NCI-H1436 (cell line): ENCODE measurements around the gene AACS.

Experiments used
- DNase-seq: peaks from one replicate; lab custom pipeline; 2025; lab: John Stamatoyannopoulos, UW

Gene AACS

DNA sequence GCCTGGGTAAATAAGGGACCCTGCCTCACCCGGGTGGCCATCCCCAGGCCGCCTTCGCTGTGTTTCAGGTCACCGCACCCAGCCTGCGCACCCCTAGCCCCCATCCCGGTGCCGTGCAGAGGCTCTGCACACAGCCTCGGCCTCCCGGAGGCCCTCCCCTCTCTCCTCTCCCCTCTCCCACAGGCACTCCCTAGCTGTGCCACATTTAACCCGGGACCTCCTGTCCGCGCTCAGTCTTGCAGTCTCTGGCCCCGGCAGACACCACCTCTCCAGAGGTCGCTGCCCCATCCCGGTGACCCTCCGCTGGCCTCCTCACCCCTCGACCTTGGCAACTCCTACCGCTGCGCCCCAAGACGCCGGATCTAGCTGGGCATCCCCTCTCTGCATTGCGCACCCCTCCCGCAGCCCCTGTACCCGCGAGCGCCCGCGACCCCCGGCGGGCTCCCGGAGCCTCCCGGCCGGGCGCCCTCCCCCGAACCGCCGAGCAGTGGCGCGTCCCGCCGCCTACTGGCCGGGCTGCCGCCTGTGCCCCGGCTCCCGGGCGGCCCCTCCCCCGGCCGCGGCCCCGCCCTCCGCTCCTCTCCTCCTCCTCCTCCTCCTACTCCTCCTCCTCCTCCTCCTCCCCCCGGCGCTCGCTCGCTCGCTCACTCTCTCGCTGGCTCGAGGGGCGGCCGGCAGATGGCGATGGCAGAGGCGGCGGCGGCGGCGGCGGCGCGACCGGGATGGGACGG lies 120.7 kb downstream of the AACS start, which contains the start of gene TMEM132B:
TSS of gene TMEM132B (plus strand) at position 647 of the 731 bp plus-strand sequence.
- DNase-seq: peak; percentile 80

DNA sequence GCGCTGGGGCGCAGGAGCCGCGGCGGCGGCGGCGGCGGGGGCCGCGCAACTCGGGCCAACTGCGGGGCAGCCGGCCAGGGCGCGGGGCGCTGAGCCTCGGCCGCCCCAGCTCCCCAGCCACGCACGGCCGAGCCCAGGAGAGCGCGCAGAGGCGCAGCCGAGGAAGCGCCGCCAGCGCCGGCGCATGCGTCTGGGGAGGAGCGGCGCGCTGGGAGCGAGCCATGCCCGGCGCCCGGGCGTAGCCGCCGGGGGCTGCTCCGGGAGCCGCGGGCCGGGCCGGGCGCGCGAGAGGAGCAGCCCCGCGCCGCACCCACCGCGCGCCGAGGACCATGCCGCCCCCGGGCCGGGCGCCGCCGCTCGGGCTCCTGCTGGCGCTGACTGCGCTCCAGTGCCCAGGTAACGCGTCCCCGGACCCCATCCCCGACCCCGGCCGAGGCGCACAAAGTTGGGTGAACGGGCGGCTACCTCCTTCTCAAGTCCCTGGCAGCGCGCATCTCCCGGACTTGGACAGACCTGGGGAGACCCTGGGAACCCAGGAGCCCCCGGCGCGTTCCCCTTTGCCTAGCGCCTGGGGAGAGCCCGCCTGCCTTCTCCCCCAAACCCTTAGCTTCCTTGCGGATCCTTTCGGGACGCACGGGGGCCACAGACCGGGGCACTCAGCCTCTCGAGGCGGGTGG lies 121.4 kb downstream of the AACS start:
- peak; percentile 21 for DNase-seq

DNA sequence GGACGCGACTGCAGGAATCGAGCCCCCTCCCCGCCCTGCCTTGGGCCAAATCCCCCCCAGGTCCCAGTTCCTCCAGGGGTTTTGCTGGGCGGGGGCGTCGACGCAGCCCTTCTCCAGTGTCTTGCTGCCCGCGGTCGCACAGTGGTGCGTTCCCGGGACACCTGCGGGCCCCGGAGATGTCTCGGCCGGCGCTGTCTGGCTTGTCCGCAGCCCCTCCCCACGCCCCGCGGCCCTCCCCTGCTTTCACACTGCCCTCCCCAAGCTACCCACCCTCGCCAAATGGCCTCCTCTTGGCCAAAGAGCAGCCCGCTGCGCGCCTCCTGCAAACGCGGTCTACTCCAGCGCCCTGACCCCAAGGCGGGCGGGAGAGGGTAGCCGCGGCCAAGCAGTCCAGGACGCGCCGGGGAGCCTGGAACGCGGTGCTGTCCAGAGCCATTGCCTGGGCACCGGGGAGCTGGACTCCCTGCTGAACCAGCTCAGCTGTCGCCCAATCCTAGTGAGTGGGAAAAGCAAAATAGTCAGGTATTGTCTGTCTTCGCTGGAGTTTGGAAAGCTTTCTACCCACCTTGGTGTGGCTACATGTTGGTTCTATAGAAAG lies 122.0 kb downstream of the AACS start:
- DNase-seq: no peak

DNA sequence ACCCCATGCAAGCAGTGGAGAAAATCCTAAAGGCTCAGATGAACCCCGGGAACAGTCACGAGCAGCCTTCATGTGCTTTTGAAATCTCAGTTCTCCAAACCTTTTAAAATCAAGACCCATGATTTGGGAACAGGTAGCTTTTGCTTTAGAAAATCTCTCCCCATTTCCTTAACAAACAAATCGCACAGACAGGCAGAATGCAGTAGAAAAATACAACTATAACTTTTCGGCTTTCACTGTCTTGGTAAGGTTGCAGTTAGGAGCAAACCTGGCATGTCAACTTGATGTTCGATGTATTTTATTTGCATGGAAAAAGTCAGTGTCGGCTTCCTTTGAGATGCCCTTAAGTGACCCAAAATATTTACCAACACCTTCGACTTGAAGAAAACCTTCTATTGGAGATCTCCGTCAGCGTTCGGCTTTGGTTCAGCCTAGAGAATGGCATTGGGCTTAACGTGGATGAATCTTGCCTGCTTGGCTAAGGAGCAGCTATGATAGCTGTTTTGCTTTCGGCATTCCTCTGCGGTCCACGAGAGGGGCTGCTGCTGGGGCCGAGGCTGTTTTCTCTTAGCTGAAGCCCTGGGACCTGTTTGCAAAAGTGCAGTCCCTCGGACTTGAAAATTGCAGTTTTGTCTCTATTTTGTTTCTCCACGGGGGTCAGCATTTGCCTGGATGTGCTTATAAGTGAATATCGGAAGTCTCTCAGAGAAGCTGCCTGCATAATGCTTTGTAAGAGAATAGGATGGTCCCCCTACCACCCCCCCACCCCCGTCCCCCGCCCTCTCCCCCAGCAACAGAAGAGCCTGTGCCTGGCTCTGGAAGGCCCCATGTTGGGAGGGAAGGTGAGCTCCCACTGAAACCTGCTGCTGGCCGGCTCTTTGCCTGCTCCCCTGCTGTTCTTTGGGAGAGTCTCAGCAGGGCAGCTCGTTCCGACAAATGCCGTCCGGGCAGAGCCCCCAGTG lies 122.8 kb downstream of the AACS start:
- DNase-seq: no peak

DNA sequence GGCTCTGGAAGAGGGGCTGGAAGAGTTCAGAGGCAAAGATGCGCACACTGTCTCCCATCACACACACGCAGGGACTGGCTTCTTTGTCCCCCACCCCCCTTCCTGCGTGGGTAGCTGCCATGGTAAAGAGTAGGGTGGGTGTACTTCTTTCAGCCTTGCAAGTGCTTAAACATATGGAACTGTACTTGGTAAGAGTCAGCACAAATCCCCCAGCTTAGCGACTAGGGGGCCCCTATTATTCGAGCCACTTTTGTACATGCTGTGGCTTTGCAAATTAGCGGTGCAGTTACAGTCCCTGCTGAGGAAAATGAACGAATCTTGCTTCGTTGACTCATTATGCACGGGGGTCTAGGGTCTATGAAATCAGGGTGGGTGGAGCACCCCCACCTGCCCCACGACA lies 123.8 kb downstream of the AACS start:
- no peak for DNase-seq

DNA sequence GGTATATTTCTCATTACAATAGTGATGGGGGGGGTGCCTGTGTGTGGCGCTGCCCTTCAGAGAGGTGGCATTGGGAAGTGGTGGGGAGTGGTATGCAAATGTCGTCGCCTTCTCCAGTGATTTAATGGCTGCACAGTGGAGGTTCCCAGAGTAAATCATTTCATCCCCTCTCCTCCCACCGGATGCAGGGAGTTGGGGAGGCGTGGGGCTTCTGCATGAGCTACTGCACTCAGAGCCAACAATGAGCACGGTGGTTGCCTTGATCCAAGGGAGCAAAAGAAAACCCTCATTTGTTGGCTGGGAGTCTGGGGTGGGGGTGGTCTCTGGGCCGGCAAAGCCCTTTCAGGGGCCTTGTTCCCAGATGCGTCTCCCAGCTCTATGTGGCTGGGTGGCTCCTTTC lies 124.3 kb downstream of the AACS start:
- no peak for DNase-seq

DNA sequence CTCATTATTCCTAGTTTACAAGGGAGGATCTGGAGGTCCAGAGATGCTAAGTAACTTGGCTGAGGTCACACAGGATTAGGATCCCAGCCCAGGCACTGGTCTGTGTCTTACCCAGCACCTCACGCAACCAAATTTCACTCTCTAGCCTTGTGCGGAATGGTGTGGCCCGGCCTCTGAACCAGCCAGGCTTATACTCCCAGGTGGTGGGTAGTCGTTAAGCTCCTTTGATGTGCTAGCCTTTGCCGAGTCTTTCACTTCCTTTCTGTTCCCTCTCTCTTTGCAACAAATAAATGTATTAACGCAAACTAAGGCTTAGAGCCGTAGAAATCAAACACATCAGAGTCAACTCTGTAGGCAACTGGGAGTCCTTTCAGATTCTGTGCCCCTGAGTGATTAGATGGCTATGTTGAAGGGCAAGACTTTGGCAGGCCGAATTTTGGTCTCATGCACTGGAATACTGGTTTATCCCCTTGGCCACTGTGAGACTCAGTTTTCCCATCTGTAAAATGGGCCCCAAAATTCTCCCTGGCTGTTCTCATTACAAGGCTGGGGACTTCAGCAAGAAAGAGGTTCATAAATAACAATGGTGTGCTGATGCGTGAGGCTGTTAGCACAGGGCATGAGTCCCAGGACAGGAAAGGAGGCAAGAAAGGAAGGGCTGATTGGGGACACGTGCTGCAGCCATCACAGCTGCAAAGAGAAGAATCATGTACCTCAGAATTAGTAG lies 126.3 kb downstream of the AACS start:
- DNase-seq: no peak

DNA sequence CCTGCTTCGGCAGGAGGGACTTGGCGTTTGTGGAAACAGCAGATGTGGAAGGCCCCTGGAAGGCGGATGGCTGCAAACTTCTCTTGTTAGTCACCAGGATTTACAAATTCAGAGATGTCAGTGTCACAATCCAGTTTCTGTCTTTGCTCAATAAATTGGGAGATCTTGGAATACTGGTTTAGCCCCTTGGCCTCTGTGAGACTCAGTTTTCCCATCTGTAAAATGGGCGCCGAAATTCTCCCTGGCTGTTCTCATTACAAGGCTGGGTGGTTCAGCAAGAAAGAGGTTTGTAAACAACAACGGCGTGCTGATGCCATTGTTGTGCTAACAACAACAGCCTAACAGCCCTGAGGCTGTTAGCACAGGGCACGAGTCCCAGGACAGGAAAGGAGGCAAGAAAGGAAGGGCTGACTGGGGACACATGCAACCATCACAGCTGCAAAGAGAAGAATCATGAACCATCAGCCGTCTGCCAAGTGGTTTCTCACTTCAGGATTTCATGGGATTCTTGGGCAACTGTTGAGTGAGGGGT lies 127.5 kb downstream of the AACS start:
- DNase-seq: no peak
